GM23338 (cell line): Measurements from ENCODE around the gene PSD. TPM values are rescaled to one million over a fixed set of nuclear protein-coding genes. Genes with fewer than 3 reads are reported as not detected.
A peak's percentile ranks its signal among the peaks of the same experiment; 100 is the strongest.

ENCODE experiments used
- ATAC-seq: fragments of 200-7000 bp; cut with Tn5 transposase; 3 replicates; pipeline ENCODE4 v1.9.1; 2020
- DNase-seq: peaks from one replicate; pipeline ENCODE4 v3.0.0-alpha.2; 2015; ENCODE audit warnings: low spot score
- H2AFZ ChIP-seq: fragments of 200-600 bp; sonication (generic); 2 replicates; pipeline ENCODE4 v1.8.0; 2016; ENCODE audit warnings: antibody characterized with exemption, mild to moderate bottlenecking, moderate library complexity
- H3F3A ChIP-seq: fragments of 200-600 bp; sonication (generic); replicated peaks from 2 replicates; pipeline ENCODE4 v1.8.0; 2017; ENCODE audit warnings: antibody characterized with exemption, mixed run types, low read depth
- H3K27ac ChIP-seq: fragments of 200-600 bp; sonication (generic); 2 replicates; pipeline ENCODE4 v1.6.1; 2016; ENCODE audit warnings: low read depth
- H3K27me3 ChIP-seq: fragments of 200-600 bp; sonication (generic); 2 replicates; pipeline ENCODE4 v1.8.0; 2016; ENCODE audit warnings: mild to moderate bottlenecking, mixed run types, moderate library complexity; ENCODE audit not compliant: insufficient read depth
- H3K36me3 ChIP-seq: fragments of 200-600 bp; sonication (generic); 2 replicates; pipeline ENCODE4 v1.8.0; 2016; ENCODE audit warnings: mild to moderate bottlenecking; ENCODE audit not compliant: insufficient read depth
- H3K4me1 ChIP-seq: fragments of 200-600 bp; sonication (generic); 2 replicates; pipeline ENCODE4 v1.8.0; 2016; ENCODE audit warnings: mild to moderate bottlenecking, moderate library complexity; ENCODE audit not compliant: insufficient read depth
- H3K4me2 ChIP-seq: fragments of 200-600 bp; sonication (generic); 2 replicates; pipeline ENCODE4 v1.7.1; 2017; ENCODE audit warnings: mixed run types
- H3K4me3 ChIP-seq: fragments of 200-600 bp; sonication (generic); 2 replicates; pipeline ENCODE4 v1.6.1; 2016; ENCODE audit warnings: mixed run types
- H3K79me2 ChIP-seq: fragments of 200-600 bp; sonication (generic); replicated peaks from 2 replicates; pipeline ENCODE4 v1.8.0; 2017; ENCODE audit warnings: mild to moderate bottlenecking; ENCODE audit not compliant: insufficient read depth
- H3K9me2 ChIP-seq: fragments of 200-600 bp; sonication (generic); 2 replicates; pipeline ENCODE4 v1.8.0; 2017; ENCODE audit not compliant: insufficient read depth
- H4K20me1 ChIP-seq: fragments of 200-600 bp; sonication (generic); replicated peaks from 2 replicates; pipeline ENCODE4 v1.8.0; 2017; ENCODE audit warnings: mild to moderate bottlenecking; ENCODE audit not compliant: insufficient read depth
- H3K27ac Mint-ChIP-seq: 2 replicates; pipeline ENCODE4 v1.8.0; 2020; ENCODE audit warnings: inconsistent platforms, mild to moderate bottlenecking, moderate library complexity, mixed read lengths
- H3K27me3 Mint-ChIP-seq: 3 replicates; pipeline ENCODE4 v1.8.0; 2022; ENCODE audit warnings: low read depth, mild to moderate bottlenecking, moderate library complexity, mixed read lengths, inconsistent platforms; ENCODE audit not compliant: insufficient read depth, poor library complexity
- H3K36me3 Mint-ChIP-seq: 3 replicates; pipeline ENCODE4 v1.8.0; 2021; ENCODE audit warnings: low read depth, mild to moderate bottlenecking, inconsistent platforms, moderate library complexity, mixed read lengths
- H3K4me1 Mint-ChIP-seq: 3 replicates; pipeline ENCODE4 v1.8.0; 2020; ENCODE audit warnings: mild to moderate bottlenecking, inconsistent platforms, mixed read lengths
- H3K4me3 Mint-ChIP-seq: 3 replicates; pipeline ENCODE4 v1.8.0; 2021; ENCODE audit warnings: moderate library complexity, mild to moderate bottlenecking, inconsistent platforms, mixed read lengths
- H3K9me3 Mint-ChIP-seq: 3 replicates; pipeline ENCODE4 v1.8.0; 2020; ENCODE audit warnings: moderate library complexity, mild to moderate bottlenecking, inconsistent platforms, mixed read lengths
- CREB1 ChIP-seq: fragments of 250-450 bp; sonication (Bioruptor Pico); IDR thresholded peaks from 2 replicates; pipeline ENCODE4 v1.5.0; 2020; ENCODE audit warnings: low read depth, mild to moderate bottlenecking, moderate library complexity
- EZH2 ChIP-seq: fragments of 200-600 bp; sonication (generic); IDR thresholded peaks from one replicate; pipeline ENCODE4 v1.8.0; 2017; ENCODE audit warnings: antibody characterized with exemption, mild to moderate bottlenecking, low read depth; ENCODE audit not compliant: unreplicated experiment
- EZH2phosphoT487 ChIP-seq: fragments of 200-600 bp; sonication (generic); IDR thresholded peaks from one replicate; pipeline ENCODE4 v1.8.1; 2018; ENCODE audit warnings: antibody characterized with exemption; ENCODE audit not compliant: unreplicated experiment
- JUNB ChIP-seq: IDR thresholded peaks from one replicate; pipeline ENCODE4 v1.6.1; 2016; ENCODE audit warnings: antibody characterized with exemption; ENCODE audit not compliant: unreplicated experiment
- NANOG ChIP-seq: IDR thresholded peaks from 2 replicates; pipeline ENCODE4 v1.6.1; 2016; ENCODE audit warnings: antibody characterized with exemption, borderline replicate concordance
- POLR2AphosphoS5 ChIP-seq: IDR thresholded peaks from 2 replicates; pipeline ENCODE4 v1.6.1; 2016; ENCODE audit warnings: antibody characterized with exemption, low read depth
- STAT1 ChIP-seq: IDR thresholded peaks from one replicate; pipeline ENCODE4 v1.6.1; 2016; ENCODE audit warnings: antibody characterized with exemption; ENCODE audit not compliant: unreplicated experiment
- ZNF114 ChIP-seq: fragments of 250-450 bp; sonication (Bioruptor Pico); IDR thresholded peaks from 2 replicates; pipeline ENCODE4 v1.5.0; 2020; ENCODE audit warnings: mild to moderate bottlenecking, moderate library complexity
- ZNF331 ChIP-seq: fragments of 250-450 bp; sonication (Bioruptor Pico); IDR thresholded peaks from 2 replicates; pipeline ENCODE4 v1.5.0; 2020; ENCODE audit warnings: low read depth, mild to moderate bottlenecking, moderate library complexity
- polyA plus RNA-seq: library from polyadenylated mRNA; unstranded; fragments of >200 nt; fragmentation: Nextera tagmentation; extraction: Ambion mirVana; gene quantifications from 2 replicates; pipeline ENCODE4 v1.2.1, GENCODE V29; 2016
- total RNA-seq: library from RNA; depleted of rRNA; stranded (reverse); fragments of >200 nt; shearing (Covaris generic); gene quantifications from 2 replicates; pipeline ENCODE4 v1.2.3, GENCODE V29; 2014
- TF ChIP-seq, protein P1 (sequence below): fragments of 250-450 bp; sonication (Bioruptor Pico); IDR thresholded peaks from 2 replicates; pipeline ENCODE4 v1.5.0; 2020; ENCODE audit warnings: mild to moderate bottlenecking, moderate library complexity
- TF ChIP-seq, protein P2 (sequence below): IDR thresholded peaks from one replicate; pipeline ENCODE4 v1.6.1; 2018; ENCODE audit warnings: antibody characterized with exemption; ENCODE audit not compliant: unreplicated experiment
- TF ChIP-seq, protein P3 (sequence below): IDR thresholded peaks from 2 replicates; pipeline ENCODE4 v1.6.1; 2016; ENCODE audit warnings: antibody characterized with exemption
- TF ChIP-seq, protein P4 (sequence below), 2 experiments: fragments of 200-600 bp in 1 of 2; sonication (generic) in 1 of 2; conservative IDR thresholded peaks; 2 replicates each; pipeline versions ENCODE4 v1.5.1 to v1.6.1; 2016 to 2017; ENCODE audit warnings: antibody characterized with exemption in 2 of 2, low read depth in 2 of 2, mild to moderate bottlenecking in 2 of 2, moderate library complexity in 1 of 2

PSD gene
- total and polyA plus RNA-seq, 2 experiments from 2014 or later, result 1.9 to 6.8 TPM

GRCh38 chr10:102457591-102458150 lies 39.1 kb upstream of the PSD start:
- no peak for ATAC-seq
- no peak overlapping the region for H3K4me2 ChIP-seq
- no peaks in the 10 kb centered on the region; the same call in 2 of the 3 replicates for H3K9me3 Mint-ChIP-seq
- H3K79me2 ChIP-seq, result peaks cover 18% of the 10 kb centered on the region
- no peak overlapping the region for H3K4me3 ChIP-seq
- no peak overlapping the region for H2AFZ ChIP-seq
- peaks cover 50% of the 10 kb centered on the region for H3K4me1 ChIP-seq
- peaks cover 27% of the 10 kb centered on the region for H3K36me3 Mint-ChIP-seq
- peaks cover 34% of the 10 kb centered on the region; the same call in 1 of the 2 replicates for H3F3A ChIP-seq
- no peak for TF ChIP-seq JUNB
- TF ChIP-seq, protein P1, sequence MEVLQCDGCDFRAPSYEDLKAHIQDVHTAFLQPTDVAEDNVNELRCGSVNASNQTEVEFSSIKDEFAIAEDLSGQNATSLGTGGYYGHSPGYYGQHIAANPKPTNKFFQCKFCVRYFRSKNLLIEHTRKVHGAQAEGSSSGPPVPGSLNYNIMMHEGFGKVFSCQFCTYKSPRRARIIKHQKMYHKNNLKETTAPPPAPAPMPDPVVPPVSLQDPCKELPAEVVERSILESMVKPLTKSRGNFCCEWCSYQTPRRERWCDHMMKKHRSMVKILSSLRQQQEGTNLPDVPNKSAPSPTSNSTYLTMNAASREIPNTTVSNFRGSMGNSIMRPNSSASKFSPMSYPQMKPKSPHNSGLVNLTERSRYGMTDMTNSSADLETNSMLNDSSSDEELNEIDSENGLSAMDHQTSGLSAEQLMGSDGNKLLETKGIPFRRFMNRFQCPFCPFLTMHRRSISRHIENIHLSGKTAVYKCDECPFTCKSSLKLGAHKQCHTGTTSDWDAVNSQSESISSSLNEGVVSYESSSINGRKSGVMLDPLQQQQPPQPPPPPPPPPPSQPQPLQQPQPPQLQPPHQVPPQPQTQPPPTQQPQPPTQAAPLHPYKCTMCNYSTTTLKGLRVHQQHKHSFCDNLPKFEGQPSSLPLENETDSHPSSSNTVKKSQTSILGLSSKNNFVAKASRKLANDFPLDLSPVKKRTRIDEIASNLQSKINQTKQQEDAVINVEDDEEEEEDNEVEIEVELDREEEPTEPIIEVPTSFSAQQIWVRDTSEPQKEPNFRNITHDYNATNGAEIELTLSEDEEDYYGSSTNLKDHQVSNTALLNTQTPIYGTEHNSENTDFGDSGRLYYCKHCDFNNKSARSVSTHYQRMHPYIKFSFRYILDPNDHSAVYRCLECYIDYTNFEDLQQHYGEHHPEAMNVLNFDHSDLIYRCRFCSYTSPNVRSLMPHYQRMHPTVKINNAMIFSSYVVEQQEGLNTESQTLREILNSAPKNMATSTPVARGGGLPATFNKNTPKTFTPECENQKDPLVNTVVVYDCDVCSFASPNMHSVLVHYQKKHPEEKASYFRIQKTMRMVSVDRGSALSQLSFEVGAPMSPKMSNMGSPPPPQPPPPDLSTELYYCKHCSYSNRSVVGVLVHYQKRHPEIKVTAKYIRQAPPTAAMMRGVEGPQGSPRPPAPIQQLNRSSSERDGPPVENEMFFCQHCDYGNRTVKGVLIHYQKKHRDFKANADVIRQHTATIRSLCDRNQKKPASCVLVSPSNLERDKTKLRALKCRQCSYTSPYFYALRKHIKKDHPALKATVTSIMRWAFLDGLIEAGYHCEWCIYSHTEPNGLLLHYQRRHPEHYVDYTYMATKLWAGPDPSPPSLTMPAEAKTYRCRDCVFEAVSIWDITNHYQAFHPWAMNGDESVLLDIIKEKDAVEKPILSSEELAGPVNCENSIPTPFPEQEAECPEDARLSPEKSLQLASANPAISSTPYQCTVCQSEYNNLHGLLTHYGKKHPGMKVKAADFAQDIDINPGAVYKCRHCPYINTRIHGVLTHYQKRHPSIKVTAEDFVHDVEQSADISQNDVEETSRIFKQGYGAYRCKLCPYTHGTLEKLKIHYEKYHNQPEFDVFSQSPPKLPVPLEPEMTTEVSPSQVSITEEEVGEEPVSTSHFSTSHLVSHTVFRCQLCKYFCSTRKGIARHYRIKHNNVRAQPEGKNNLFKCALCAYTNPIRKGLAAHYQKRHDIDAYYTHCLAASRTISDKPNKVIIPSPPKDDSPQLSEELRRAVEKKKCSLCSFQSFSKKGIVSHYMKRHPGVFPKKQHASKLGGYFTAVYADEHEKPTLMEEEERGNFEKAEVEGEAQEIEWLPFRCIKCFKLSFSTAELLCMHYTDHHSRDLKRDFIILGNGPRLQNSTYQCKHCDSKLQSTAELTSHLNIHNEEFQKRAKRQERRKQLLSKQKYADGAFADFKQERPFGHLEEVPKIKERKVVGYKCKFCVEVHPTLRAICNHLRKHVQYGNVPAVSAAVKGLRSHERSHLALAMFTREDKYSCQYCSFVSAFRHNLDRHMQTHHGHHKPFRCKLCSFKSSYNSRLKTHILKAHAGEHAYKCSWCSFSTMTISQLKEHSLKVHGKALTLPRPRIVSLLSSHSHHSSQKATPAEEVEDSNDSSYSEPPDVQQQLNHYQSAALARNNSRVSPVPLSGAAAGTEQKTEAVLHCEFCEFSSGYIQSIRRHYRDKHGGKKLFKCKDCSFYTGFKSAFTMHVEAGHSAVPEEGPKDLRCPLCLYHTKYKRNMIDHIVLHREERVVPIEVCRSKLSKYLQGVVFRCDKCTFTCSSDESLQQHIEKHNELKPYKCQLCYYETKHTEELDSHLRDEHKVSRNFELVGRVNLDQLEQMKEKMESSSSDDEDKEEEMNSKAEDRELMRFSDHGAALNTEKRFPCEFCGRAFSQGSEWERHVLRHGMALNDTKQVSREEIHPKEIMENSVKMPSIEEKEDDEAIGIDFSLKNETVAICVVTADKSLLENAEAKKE, result no peak
- TF ChIP-seq, protein P2, sequence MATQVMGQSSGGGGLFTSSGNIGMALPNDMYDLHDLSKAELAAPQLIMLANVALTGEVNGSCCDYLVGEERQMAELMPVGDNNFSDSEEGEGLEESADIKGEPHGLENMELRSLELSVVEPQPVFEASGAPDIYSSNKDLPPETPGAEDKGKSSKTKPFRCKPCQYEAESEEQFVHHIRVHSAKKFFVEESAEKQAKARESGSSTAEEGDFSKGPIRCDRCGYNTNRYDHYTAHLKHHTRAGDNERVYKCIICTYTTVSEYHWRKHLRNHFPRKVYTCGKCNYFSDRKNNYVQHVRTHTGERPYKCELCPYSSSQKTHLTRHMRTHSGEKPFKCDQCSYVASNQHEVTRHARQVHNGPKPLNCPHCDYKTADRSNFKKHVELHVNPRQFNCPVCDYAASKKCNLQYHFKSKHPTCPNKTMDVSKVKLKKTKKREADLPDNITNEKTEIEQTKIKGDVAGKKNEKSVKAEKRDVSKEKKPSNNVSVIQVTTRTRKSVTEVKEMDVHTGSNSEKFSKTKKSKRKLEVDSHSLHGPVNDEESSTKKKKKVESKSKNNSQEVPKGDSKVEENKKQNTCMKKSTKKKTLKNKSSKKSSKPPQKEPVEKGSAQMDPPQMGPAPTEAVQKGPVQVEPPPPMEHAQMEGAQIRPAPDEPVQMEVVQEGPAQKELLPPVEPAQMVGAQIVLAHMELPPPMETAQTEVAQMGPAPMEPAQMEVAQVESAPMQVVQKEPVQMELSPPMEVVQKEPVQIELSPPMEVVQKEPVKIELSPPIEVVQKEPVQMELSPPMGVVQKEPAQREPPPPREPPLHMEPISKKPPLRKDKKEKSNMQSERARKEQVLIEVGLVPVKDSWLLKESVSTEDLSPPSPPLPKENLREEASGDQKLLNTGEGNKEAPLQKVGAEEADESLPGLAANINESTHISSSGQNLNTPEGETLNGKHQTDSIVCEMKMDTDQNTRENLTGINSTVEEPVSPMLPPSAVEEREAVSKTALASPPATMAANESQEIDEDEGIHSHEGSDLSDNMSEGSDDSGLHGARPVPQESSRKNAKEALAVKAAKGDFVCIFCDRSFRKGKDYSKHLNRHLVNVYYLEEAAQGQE, result no peak
- TF ChIP-seq, protein P3, sequence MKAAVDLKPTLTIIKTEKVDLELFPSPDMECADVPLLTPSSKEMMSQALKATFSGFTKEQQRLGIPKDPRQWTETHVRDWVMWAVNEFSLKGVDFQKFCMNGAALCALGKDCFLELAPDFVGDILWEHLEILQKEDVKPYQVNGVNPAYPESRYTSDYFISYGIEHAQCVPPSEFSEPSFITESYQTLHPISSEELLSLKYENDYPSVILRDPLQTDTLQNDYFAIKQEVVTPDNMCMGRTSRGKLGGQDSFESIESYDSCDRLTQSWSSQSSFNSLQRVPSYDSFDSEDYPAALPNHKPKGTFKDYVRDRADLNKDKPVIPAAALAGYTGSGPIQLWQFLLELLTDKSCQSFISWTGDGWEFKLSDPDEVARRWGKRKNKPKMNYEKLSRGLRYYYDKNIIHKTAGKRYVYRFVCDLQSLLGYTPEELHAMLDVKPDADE, result no peak
- no peak for TF ChIP-seq ZNF114 (CRISPR knock-in tag)
- TF ChIP-seq, protein P4, sequence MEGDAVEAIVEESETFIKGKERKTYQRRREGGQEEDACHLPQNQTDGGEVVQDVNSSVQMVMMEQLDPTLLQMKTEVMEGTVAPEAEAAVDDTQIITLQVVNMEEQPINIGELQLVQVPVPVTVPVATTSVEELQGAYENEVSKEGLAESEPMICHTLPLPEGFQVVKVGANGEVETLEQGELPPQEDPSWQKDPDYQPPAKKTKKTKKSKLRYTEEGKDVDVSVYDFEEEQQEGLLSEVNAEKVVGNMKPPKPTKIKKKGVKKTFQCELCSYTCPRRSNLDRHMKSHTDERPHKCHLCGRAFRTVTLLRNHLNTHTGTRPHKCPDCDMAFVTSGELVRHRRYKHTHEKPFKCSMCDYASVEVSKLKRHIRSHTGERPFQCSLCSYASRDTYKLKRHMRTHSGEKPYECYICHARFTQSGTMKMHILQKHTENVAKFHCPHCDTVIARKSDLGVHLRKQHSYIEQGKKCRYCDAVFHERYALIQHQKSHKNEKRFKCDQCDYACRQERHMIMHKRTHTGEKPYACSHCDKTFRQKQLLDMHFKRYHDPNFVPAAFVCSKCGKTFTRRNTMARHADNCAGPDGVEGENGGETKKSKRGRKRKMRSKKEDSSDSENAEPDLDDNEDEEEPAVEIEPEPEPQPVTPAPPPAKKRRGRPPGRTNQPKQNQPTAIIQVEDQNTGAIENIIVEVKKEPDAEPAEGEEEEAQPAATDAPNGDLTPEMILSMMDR (conservative IDR thresholded peaks at IDR 0.05; ENCODE audit: low read depth in 2 of 2), result no peak
- no peak for TF ChIP-seq CREB1 (CRISPR knock-in tag)
- TF ChIP-seq ZNF331, result no peak
- no peak for TF ChIP-seq POLR2AphosphoS5
- no peak for TF ChIP-seq EZH2phosphoT487
- no peak for TF ChIP-seq STAT1
- no peak for TF ChIP-seq NANOG
- TF ChIP-seq EZH2, result no peak
- H3K9me2 ChIP-seq, result no peaks in the 10 kb centered on the region
- no peak for DNase-seq
- peaks cover 62% of the 10 kb centered on the region for H3K4me1 Mint-ChIP-seq
- no peak overlapping the region for H3K27ac ChIP-seq
- peaks cover 5% of the 10 kb centered on the region; the same call in 1 of the 2 replicates for H3K27me3 ChIP-seq
- H4K20me1 ChIP-seq, result peaks cover 5% of the 10 kb centered on the region
- H3K36me3 ChIP-seq, result peaks cover 8% of the 10 kb centered on the region
- H3K27me3 Mint-ChIP-seq, result peaks cover 27% of the 10 kb centered on the region
- H3K4me3 Mint-ChIP-seq, result no peak overlapping the region
- 0 out of 2 replicates have a peak overlapping the region, but pooled peaks have one; percentile 2 for H3K27ac Mint-ChIP-seq
